ENCODE measurements around the gene SLC38A3.
"Not testable (repeated sequence)": the region's sequence is repeated elsewhere in the genome, so short reads cannot be mapped to it uniquely, and the experiment has no call there.

The SLC38A3 gene

GRCh38 chr3:50221411-50222168, 16.5 kb downstream of the SLC38A3 start:
- DNase-seq: peak in 14 of 42 donors; percentile 24 to 63 (median 44)

DNA sequence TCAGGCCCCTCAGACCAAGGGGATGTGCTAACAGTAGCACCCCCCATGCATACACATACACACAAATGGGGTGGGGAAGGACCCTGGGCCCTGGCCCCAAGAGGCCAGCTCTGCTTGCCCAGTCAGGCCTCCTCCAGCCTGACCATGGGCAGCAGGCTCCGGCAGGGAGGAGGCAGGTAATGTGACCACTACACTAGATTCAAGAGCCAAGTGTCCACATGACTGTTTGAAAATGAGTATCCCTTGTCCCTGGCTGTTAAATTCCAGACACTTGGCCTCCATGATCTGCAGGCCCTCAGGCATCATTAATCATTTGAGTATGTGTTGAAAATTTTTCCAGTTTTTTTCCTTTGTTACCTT, 17.1 kb downstream of the SLC38A3 start:
- intact Hi-C loops (cut with DNase I): loop anchor here (10.0 kb wide), 1 partner anchor 103 kb away; the partner anchor contains the start of genes HYAL2 and TUSC2
- DNase-seq: no peak

More at GRCh38 chr3:50221411-50222168, 16.5 kb downstream of the SLC38A3 start:
- intact Hi-C loops (cut with DNase I): loop anchor here (10.0 kb wide), 1 partner anchor 103 kb away; the partner anchor contains the start of genes HYAL2 and TUSC2

- DNase-seq: no peak
- intact Hi-C loops (cut with DNase I): loop anchor here (10.0 kb wide), 1 partner anchor 100 kb away; the partner anchor contains the start of genes HYAL2 and TUSC2
These were observed 19.6 kb downstream of the SLC38A3 start for GRCh38 chr3:50224639-50225038.

DNA sequence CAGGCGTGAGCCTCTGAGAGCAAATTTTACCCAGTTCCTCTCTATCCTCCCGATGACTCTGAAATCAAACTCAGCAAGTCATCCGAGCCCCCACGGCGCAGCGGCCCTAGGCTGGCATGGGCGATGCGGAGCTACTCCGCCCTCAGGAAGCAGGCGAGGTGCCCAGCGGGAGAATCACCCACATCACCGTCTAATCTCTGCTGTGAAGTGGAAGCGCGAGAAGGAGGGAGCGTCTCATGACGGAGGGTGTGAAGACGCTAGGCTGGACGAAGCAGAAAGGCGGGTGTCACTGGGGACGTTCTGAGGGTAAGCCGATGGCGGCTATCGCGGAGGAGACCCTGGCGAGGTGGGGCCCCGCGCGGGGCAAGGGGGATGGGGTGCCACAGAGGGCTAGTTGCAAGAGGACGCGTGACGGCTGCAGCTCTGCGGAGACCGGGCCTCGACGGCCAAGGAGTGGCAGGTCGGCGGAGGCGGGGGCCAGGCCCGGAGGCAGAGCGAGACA, 21.9 kb downstream of the SLC38A3 start:
- DNase-seq: peak in 23 of 42 donors; percentile 38 to 79 (median 54)
- intact Hi-C loops (cut with DNase I): loop anchor here (2.0 to 10.0 kb wide), 3 partner anchors 34 to 98 kb away; partner anchors contain the start of genes HYAL2 and TUSC2

DNA sequence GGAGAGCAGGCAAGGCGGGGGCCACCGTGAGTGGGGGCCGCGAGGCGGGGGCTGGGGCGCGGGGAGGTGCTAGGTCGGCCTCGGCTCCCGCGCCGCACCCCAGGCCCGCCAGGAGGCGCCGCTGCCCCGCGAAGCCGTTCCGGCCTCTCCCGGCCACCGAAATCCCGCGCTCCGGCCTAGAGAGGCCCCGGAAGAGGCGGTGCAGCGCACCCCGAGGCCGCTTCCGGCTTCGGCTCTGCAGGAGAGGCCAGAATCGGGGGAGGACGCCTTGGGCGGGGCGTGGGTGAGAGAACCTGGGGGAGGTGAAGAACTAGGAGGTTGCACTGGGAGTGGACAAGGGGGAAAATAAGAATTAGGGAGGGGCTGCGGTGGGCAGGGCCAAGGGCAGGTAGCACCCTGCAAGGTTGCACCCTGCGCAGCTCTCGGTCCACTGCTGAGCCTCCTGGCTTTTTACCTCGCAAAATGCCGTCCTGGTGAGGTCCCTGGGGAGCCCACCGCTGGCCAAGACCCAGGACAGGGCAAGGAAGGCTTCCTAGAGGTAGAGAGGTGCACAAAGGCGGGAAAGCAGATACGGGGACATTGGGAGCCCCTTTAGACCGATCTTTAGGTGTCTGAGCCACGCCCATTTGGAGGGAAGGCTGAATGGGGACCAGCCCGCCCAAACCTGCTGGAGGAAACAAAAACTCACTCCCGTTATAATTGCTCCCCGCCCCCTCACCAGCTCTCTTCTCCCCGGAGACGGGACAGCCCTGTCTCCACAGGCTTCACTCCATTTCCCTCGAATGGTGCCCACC, 22.5 kb downstream of the SLC38A3 start:
- intact Hi-C loops (cut with DNase I): loop anchor here (2.0 to 10.0 kb wide), 3 partner anchors 35 to 97 kb away; partner anchors contain the start of genes HYAL2 and TUSC2
- DNase-seq: peak; percentile 68 to 96 (median 90)

- DNase-seq: not testable (repeated sequence)
- intact Hi-C loops (cut with DNase I): loop anchor here (10.0 kb wide), 1 partner anchor 97 kb away; the partner anchor contains the start of genes HYAL2 and TUSC2
These were observed 23.2 kb downstream of the SLC38A3 start for GRCh38 chr3:50228184-50228763.

DNA sequence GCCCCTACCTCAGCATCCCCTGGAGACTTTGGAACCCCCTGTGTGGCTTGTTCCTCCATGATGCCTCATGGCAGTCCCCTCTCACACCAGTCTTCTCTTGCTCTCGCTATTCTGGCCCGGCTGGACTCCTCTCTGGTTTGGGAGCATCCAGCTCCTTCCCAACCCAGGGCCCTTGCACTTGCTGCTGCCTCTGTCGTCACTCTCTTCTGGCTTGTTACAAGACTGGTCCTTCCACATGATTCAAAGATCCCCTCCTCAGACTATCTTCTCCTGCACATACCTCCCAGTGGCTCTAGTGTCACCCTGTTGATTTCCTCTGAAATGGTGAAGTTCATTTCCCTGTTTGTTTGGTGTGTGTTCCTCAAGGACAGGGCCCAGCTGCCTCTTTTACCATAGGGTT, 24.4 kb downstream of the SLC38A3 start:
- intact Hi-C loops (cut with DNase I): loop anchor here (10.0 kb wide), 1 partner anchor 95 kb away; the partner anchor contains the start of genes HYAL2 and TUSC2
- no peak for DNase-seq

GRCh38 chr3:50230104-50230793, 25.2 kb downstream of the SLC38A3 start:
- peak in 2 of 42 donors; percentile 15 to 31 for DNase-seq
- intact Hi-C loops (cut with DNase I): no loop called here

- DNase-seq: peak in 1 of 42 donors; percentile 67
- intact Hi-C loops (cut with DNase I): no loop called here
These were observed 25.7 kb downstream of the SLC38A3 start for GRCh38 chr3:50230794-50231125.

DNA sequence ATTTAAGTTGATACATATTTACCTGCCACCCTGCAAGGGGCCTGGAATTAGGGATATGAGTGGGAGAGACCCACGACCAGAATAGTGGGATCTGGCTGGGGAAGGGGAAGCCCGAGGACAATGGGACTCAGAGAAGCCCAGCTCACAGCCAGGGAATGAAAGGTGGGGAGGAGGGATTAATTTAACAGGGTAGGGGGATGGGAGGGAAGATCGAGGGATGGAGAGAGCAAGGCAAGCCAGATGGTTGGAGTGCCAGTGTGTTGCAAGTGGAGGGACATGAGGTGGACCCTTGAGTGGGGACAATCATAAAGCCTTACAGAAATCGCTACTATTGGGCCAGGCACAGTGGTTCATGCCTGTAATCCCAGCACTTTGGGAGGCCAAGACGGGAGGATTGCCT, 26.5 kb downstream of the SLC38A3 start:
- intact Hi-C loops (cut with DNase I): no loop called here
- no peak for DNase-seq

GRCh38 chr3:50232303-50232702, 27.2 kb downstream of the SLC38A3 start:
- intact Hi-C loops (cut with DNase I): no loop called here

GRCh38 chr3:50233176-50233575, 28.1 kb downstream of the SLC38A3 start:
- intact Hi-C loops (cut with DNase I): no loop called here
- no peak for DNase-seq

More at GRCh38 chr3:50232303-50232702, 27.2 kb downstream of the SLC38A3 start:
- DNase-seq: no peak

DNA sequence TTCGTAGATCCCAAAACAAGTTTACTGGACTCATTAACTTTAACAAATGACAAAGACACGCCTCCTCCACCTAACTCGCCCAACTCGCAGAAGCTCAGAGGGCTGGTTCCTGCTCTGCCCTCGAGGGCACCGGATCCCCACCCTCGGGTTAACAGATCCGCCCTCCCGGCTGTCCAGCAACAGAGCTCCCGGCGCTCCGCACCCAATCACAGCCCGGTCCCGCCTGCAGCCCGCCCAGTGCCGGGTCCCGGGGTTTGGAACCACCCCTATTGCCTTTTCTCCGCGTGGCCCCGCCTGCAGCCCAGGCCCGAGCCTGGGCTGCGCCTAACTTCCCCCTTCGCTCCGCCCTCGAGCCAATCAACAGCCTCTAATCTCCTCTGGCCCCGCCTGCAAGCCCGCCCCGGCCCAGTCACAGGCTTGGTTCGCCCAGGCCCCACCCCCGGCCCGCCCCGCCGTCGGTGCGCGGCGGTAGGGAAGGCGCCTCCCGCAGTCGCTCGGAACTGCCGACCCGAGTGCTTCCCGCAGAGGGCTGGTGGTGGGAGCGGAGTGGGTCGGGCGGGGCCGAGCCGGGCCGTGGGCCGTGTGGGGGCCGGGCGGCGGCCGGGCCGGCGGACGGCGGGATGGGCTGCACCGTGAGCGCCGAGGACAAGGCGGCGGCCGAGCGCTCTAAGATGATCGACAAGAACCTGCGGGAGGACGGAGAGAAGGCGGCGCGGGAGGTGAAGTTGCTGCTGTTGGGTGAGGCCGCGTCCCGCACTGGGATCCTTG, 30.8 kb downstream of the SLC38A3 start, which contains the start of gene GNAI2:
Gene GNAI2, plus strand, starts transcription at position 489 of the 768 bp plus-strand sequence. Its CDS starts 132 bp downstream, at position 621.
- DNase-seq: peak; percentile 94 to 100 (median 99)
- intact Hi-C loops (cut with DNase I): no loop called here

DNA sequence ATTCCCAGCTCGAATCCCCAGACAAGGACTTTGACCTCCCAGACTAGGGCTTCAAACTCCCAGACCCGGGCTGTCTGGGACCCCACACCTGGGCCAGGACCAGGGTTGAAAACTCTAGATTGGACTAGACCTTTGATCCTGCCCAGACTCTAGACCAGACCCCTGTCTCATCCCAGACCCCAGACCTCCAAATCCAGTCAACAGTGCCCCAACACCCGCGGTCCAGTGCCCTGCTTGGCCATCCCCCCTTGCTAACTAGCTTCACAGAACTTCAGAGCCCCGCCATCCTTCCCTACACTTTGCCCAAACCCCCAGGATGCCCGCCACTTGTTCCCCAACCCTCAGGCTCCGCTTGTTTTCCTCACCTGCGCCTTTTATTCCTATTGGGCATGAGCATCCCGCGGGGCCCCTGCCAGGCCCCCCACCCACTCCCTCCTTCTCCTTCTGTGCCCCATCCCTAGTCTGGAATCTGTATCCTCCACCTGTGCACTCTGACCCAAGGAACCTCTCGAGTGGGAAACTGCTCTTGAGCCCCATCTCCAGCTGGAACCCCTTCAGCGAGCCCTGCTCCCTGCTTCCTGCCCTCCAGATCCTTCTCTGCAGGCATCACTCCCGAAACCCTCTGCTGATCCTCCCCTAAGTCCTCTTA, 31.5 kb downstream of the SLC38A3 start:
- no peak for DNase-seq
- intact Hi-C loops (cut with DNase I): no loop called here

GRCh38 chr3:50237133-50237651, 32.1 kb downstream of the SLC38A3 start:
- intact Hi-C loops (cut with DNase I): no loop called here
- DNase-seq: peak in 3 of 42 donors; percentile 35 to 61 (median 51)

DNA sequence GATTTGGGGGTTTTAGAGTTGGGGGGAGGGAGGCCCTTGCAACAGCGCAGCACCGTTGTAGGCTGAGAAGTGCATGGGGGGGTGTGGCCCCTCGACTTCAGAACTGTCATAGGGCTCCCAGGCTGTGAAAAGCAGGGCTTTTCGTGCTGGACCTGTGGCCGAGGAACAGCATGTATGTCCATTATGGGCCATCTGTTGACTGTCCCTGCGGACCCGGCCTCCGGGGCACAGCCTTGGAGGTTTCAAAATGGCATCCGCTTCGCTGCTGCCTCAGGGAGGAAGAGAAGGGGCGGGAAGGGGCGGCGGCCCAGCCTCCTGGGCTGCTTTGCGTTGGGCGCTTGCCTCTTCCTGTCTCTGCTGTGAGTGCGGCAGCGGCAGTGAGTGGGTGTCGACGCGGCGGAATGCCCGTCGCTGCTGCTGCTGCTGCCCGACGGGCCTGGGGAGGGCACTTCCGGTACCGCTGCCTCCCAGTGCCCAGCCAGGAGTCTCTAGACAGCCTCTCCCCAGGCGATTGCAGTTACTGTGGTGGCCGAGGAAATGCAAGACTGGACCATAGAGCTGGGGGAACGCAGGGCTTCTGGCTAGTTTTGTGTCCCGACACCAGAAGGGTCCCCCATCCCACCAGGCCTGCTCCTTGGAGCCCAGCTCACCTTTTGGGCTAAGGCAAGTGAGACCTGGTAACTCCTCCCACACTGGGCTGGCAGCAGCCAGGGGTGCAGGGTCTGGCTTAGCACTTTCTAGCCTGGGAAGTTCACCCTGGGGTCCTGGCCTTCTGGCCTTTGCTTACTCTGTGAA, 32.9 kb downstream of the SLC38A3 start:
- peak in 41 of 42 donors; percentile 55 to 90 (median 77) for DNase-seq
- intact Hi-C loops (cut with DNase I): no loop called here
